Transverse colon (tissue), 4 donors: ENCODE results near the gene BMP8A. TPM values are rescaled to one million over a fixed set of nuclear protein-coding genes. Genes with fewer than 3 reads are reported as not detected.
"Not testable (repeated sequence)": the region's sequence is repeated elsewhere in the genome, so short reads cannot be mapped to it uniquely, and the experiment has no call there.

Experiments used
- DNase-seq: peaks from one replicate; pipeline ENCODE4 v3.0.0-alpha.2; 2019
- H3K27ac ChIP-seq, 4 donors: fragments of 200-600 bp; sonication (generic); 2 replicates each; pipeline ENCODE4 v1.5.1; 2016 to 2018; ENCODE audit warnings: inconsistent platforms in 4 of 4
- H3K27me3 ChIP-seq: fragments of 200-600 bp; sonication (generic); 2 replicates; pipeline ENCODE4 v1.5.1; 2017; ENCODE audit warnings: inconsistent platforms
- H3K36me3 ChIP-seq, 4 donors: fragments of 200-600 bp; sonication (generic); 2 replicates each; pipeline ENCODE4 v1.5.1; 2017 to 2019; ENCODE audit warnings: inconsistent platforms in 4 of 4
- H3K4me1 ChIP-seq, 4 donors: fragments of 200-600 bp; sonication (generic); 2 replicates each; pipeline ENCODE4 v1.5.1; 2017 to 2020; ENCODE audit warnings: inconsistent platforms in 4 of 4
- H3K4me3 ChIP-seq, 4 donors: fragments of 200-600 bp; sonication (generic); 1 replicate in 1 of 4; 2 replicates in 3 of 4; pipeline versions ENCODE4 v1.5.1 to v1.6.1; 2017 to 2019; ENCODE audit warnings: inconsistent platforms in 4 of 4
- H3K9me3 ChIP-seq, 2 donors: fragments of 200-600 bp; sonication (generic); 2 replicates each; pipeline ENCODE4 v1.5.1; 2017 to 2019; ENCODE audit warnings: inconsistent platforms in 2 of 2
- EP300 ChIP-seq: sonication (generic); formaldehyde crosslinking; IDR thresholded peaks from one replicate; pipeline ENCODE4 v1.6.1; 2017; ENCODE audit warnings: antibody characterized with exemption, low read depth
- POLR2A ChIP-seq: fragments of 450-650 bp; IDR thresholded peaks from one replicate; pipeline ENCODE4 v1.6.1; 2016; ENCODE audit warnings: antibody characterized with exemption, mild to moderate bottlenecking, moderate library complexity
- POLR2AphosphoS5 ChIP-seq, 3 donors: sonication (generic); formaldehyde crosslinking; IDR thresholded peaks; one replicate each; pipeline ENCODE4 v1.6.1; 2016; ENCODE audit warnings: antibody characterized with exemption in 3 of 3
- WGBS, 2 donors: methylation state at CpG; one replicate each; pipeline ENCODE4 v1.1.5; 2018; ENCODE audit warnings: low coverage in 1 of 2; 5-methylcytosine and 5-hydroxymethylcytosine counted together
- in situ Hi-C, 4 donors: fragments of 200-750 bp; cut with MboI; loops; one replicate each; pipeline versions ENCODE4 v1.15.0 to v1.15.1; 2017; ENCODE audit warnings: low sequenced_read_pairs in 3 of 4, low pct_ligation_motif_present in 1 of 4, low pct_unique_long_range_greater_than_20kb in 1 of 4
- intact Hi-C: fragments of 100-400 bp; cut with DNase I; formaldehyde crosslinking; loops from one replicate; pipeline ENCODE4 v1.15.1; 2023; ENCODE audit warnings: low total_unique reads
- total RNA-seq, 4 donors: library from RNA; depleted of rRNA; stranded (reverse); fragments of >200 nt; gene quantifications; one replicate each; pipeline ENCODE4 v1.1.0, GENCODE V29; 2016
- TF ChIP-seq, protein P1 (sequence below), 5 experiments: fragments of 200-600 bp in 3 of 5; fragments of 450-650 bp in 2 of 5; sonication (generic) in 3 of 5; IDR thresholded peaks; 1 replicate in 2 of 5; 2 replicates in 3 of 5; pipeline ENCODE4 v1.5.1; 2016 to 2017; ENCODE audit warnings: antibody characterized with exemption in 5 of 5, inconsistent platforms in 3 of 5, mild to moderate bottlenecking in 2 of 5, moderate library complexity in 1 of 5

Gene BMP8A
- total RNA-seq, 4 donors from 2014 or later = 11.0 to 12.3 TPM; not detected in 2

DNA sequence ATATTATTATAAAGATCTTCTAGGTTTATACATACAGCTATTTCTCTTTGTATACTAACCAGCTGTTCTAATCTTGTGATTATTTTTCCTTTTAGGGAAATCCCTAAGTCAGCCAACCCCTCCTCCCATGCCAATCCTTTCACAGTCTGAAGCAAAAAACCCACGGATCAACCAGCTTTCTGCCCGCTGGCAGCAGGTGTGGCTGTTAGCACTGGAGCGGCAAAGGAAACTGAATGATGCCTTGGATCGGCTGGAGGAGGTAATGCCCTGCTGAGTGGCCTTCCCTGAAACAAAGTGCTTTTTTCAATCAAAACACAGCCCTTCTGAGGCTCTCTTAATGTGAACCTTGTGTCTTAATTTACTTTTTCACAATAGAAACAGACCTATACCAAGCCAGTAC, 32.4 kb upstream of the BMP8A start:
- TF ChIP-seq POLR2AphosphoS5 (IDR thresholded peaks at IDR 0.05) (no peak), POLR2A (no peak), EP300 (no peak)
- TF ChIP-seq, protein P1, sequence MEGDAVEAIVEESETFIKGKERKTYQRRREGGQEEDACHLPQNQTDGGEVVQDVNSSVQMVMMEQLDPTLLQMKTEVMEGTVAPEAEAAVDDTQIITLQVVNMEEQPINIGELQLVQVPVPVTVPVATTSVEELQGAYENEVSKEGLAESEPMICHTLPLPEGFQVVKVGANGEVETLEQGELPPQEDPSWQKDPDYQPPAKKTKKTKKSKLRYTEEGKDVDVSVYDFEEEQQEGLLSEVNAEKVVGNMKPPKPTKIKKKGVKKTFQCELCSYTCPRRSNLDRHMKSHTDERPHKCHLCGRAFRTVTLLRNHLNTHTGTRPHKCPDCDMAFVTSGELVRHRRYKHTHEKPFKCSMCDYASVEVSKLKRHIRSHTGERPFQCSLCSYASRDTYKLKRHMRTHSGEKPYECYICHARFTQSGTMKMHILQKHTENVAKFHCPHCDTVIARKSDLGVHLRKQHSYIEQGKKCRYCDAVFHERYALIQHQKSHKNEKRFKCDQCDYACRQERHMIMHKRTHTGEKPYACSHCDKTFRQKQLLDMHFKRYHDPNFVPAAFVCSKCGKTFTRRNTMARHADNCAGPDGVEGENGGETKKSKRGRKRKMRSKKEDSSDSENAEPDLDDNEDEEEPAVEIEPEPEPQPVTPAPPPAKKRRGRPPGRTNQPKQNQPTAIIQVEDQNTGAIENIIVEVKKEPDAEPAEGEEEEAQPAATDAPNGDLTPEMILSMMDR (IDR thresholded peaks at IDR 0.05) = no peak
- DNase-seq = no peak
- Histone ChIP-seq H3K4me1 (no peaks in the 10 kb centered on the region), H3K4me3 (no peak overlapping the region), H3K36me3 (peaks cover 2 to 100% (median 50%) of the 10 kb centered on the region in 4 donors), H3K27me3 (no peaks in the 10 kb centered on the region), H3K9me3 (no peaks in the 10 kb centered on the region), H3K27ac (peak overlapping the region in 1 of 4 donors; percentile 3)
- in situ Hi-C loops (no loop called here), intact Hi-C loops (no loop called here)
- WGBS, 2 donors = 92% methylated on average over 4 of the region's 4 CpGs; no CpG with 5 or more reads in 1 of the 2 donors

DNA sequence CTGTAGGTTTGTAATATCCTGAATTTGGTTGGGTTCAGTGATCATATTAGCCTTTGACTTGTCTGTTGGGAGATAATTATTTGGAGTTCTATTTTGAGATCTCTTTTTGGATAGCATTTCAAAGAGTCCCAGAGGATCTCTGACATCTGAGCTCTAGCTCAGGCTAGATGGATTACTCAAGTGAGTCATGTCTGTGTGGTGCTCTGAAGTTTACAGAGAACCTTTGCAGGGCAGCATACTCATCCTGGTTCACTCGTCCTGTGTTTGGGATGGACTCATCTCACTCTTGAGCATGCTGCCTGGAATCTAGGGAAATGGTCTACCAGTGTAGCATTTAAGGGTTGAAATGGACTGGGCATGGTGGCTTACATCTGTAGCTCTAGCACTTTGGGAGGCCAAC, 29.4 kb upstream of the BMP8A start:
- Histone ChIP-seq H3K4me3 (no peak overlapping the region), H3K9me3 (no peaks in the 10 kb centered on the region), H3K36me3 (peaks cover 2 to 80% (median 37%) of the 10 kb centered on the region in 4 donors), H3K27me3 (no peaks in the 10 kb centered on the region), H3K27ac (no peak overlapping the region), H3K4me1 (peaks cover 0 to 7% (median 0%) of the 10 kb centered on the region in 4 donors)
- TF ChIP-seq, protein P1 (IDR thresholded peaks at IDR 0.05) = no peak
- TF ChIP-seq EP300 = no peak
- no peak for TF ChIP-seq POLR2AphosphoS5 (IDR thresholded peaks at IDR 0.05)
- TF ChIP-seq POLR2A = no peak
- 67% methylated on average over 1 of the region's 1 CpG; no CpG with 5 or more reads in 1 of the 2 donors for WGBS, 2 donors
- intact Hi-C loops = no loop called here
- no peak for DNase-seq
- in situ Hi-C loops = no loop called here

DNA sequence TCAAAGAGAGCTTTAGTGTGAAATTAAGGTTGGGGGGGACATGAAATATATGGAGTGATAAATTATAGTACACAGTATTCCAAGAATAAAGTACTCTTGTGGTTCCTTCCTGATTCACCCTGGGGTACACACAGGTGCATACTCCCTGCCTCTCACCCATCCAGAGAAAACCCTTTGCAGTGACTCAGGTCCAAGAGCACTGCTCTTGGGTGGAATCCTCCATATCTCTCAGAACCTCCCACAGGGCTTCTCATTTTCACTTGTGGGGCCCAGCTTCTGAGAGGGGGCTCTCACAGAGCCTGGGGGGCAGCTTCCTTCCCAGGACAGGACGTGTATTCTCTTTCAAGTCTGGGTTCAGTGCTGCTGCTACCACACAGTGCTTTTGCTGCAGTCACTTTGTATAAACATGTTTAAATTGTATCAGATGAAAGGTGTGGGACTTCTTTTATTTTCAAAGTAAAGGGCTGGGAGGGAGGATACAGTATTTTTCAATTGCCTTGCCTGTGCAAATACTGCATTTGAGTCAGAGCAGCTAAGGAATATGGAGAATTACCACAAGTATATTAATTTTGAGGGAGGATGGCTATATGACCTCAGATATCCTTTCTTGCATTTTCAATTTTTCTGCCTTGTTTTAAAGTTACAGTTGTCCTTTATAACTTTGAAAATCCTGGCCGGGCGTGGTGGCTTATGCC, 24.9 kb upstream of the BMP8A start:
- Histone ChIP-seq H3K27me3 (no peaks in the 10 kb centered on the region), H3K4me1 (peaks cover 0 to 7% (median 0%) of the 10 kb centered on the region in 4 donors), H3K27ac (peak overlapping the region in 3 of 4 donors; percentile 24 to 47 (median 40)), H3K4me3 (no peak overlapping the region), H3K36me3 (peaks cover 0 to 68% (median 33%) of the 10 kb centered on the region in 4 donors), H3K9me3 (no peaks in the 10 kb centered on the region)
- in situ Hi-C loops = no loop called here
- TF ChIP-seq EP300 (no peak), POLR2A (no peak), POLR2AphosphoS5 (IDR thresholded peaks at IDR 0.05) (no peak)
- TF ChIP-seq, protein P1 (IDR thresholded peaks at IDR 0.05) = no peak
- DNase-seq = no peak
- 69 to 71% methylated on average over 2 to 3 of the region's 3 CpGs for WGBS, 2 donors
- intact Hi-C loops = no loop called here

DNA sequence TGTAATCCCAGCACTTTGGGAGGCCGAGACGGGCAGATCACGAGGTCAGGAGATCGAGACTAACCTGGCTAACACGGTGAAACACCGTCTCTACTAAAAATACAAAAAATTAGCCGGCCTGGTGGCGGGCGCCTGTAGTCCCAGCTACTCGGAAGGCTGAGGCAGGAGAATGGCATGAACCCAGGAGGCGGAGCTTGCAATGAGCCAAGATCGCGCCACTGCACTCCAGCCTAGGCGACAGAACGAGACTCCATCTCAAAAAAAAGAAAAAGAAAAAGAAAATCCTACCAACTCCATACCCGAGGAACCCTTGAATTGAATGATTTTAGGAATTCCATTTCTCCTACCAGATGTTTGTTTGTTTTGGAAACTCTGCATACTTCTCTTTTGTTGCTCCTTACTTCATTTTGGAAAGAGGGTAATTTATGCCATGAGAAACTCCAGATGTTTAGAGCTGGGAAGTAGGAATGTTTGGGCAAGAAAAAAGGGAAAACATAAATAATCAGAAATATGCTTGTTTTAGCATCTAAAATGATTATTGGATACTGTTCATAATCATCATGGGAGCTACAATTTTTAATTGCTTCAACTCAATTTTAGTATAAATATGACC, 24.2 kb upstream of the BMP8A start:
- WGBS, 2 donors = 68 to 71% methylated on average over 15 to 16 of the region's 16 CpGs
- DNase-seq, intact Hi-C loops, H3K4me1 ChIP-seq, in situ Hi-C loops, H3K4me3 ChIP-seq, H3K27me3 ChIP-seq, H3K9me3 ChIP-seq: not testable (repeated sequence)
- Histone ChIP-seq H3K36me3 (peaks cover 0 to 68% (median 31%) of the 10 kb centered on the region in 4 donors), H3K27ac (peak overlapping the region in 3 of 4 donors; percentile 24 to 47 (median 40))
